K562 (cell line): ENCODE measurements around the gene CNTFR. TPM values are rescaled to one million over a fixed set of nuclear protein-coding genes. Genes with fewer than 3 reads are reported as not detected.

ENCODE experiments used
- ATAC-seq: fragments of 200-7000 bp; cut with Tn5 transposase; 3 replicates; pipeline ENCODE4 v1.9.1; 2020; ENCODE audit warnings: moderate library complexity
- BruUV-seq: library from RNA; stranded (reverse); fragments of 400-500 nt; replicated peaks from 2 replicates; lab custom pipeline; 2021; lab: Mats Ljungman, UMichigan
- CTCF ChIA-PET: fragments of 300-600 bp; formaldehyde crosslinking; extraction: SDS; loops from one replicate; lab custom pipeline; 2021; ENCODE audit warnings: low intra/inter-chr PET ratio; lab: Yijun Ruan, JAX
- POLR2A ChIA-PET: fragments of 300-600, 350-650 bp; sonication (Branson Sonifier 250); formaldehyde crosslinking; extraction: SDS; loops from one replicate; lab custom pipeline; 2021; ENCODE audit warnings: antibody characterized with exemption, inconsistent platforms; lab: Yijun Ruan, JAX
- DNase-seq, 4 experiments: peaks; one replicate each; pipeline versions ENCODE4 v3.0.0 to v3.0.0-alpha.2; 2011 to 2018; ENCODE audit warnings: low spot score in 3 of 4, mixed read lengths in 3 of 4; ENCODE audit errors: extremely low read depth in 1 of 4
- FAIRE-seq: peaks from 2 replicates; lab custom pipeline; 2011; peaks lifted over from hg19 to GRCh38; lab: Jason Lieb, UNC
- H2AFZ ChIP-seq: 2 replicates; pipeline ENCODE4 v1.6.0; 2011; ENCODE audit warnings: low read depth, low read length, control low read depth, inconsistent platforms
- H3K27ac ChIP-seq: fragments of 200-600 bp; 3 replicates; pipeline ENCODE4 v1.8.0; 2011; ENCODE audit warnings: low read depth, mild to moderate bottlenecking, control low read depth, inconsistent platforms, low read length, moderate library complexity, mixed read lengths; ENCODE audit errors: extremely low read depth
- H3K27me3 ChIP-seq, 2 experiments: fragments of 300-600 bp in 1 of 2; 2 replicates in 1 of 2; 3 replicates in 1 of 2; pipeline versions ENCODE4 v1.6.0 to v1.8.0; 2011; ENCODE audit warnings: inconsistent platforms in 2 of 2, low read length in 2 of 2, mild to moderate bottlenecking in 1 of 2, mixed read lengths in 1 of 2, moderate library complexity in 1 of 2; ENCODE audit not compliant: control insufficient read depth in 2 of 2, insufficient read depth in 2 of 2
- H3K36me3 ChIP-seq: fragments of 300-600 bp; 3 replicates; pipeline ENCODE4 v1.8.0; 2011; ENCODE audit warnings: mild to moderate bottlenecking, low read length, inconsistent platforms; ENCODE audit not compliant: control insufficient read depth, insufficient read depth
- H3K4me1 ChIP-seq, 2 experiments: fragments of 200-600 bp in 1 of 2; replicated peaks in 1 of 2; 2 replicates in 1 of 2; 3 replicates in 1 of 2; pipeline versions ENCODE4 v1.5.1 to v1.8.0; 2011; ENCODE audit warnings: inconsistent platforms in 2 of 2, low read length in 2 of 2, mild to moderate bottlenecking in 1 of 2, mixed read lengths in 1 of 2, moderate library complexity in 1 of 2; ENCODE audit not compliant: control insufficient read depth in 2 of 2, insufficient read depth in 2 of 2
- H3K4me2 ChIP-seq: 2 replicates; pipeline ENCODE4 v1.6.1; 2011; ENCODE audit warnings: low read length, control low read depth, inconsistent platforms, mixed read lengths; ENCODE audit not compliant: insufficient read depth
- H3K4me3 ChIP-seq: fragments of 200-600 bp; sonication (generic), shearing (Covaris generic); 2 replicates; pipeline ENCODE4 v1.5.1; 2016; ENCODE audit warnings: control low read depth, inconsistent platforms
- H3K79me2 ChIP-seq: fragments of 200-600 bp; 3 replicates; pipeline ENCODE4 v1.8.0; 2011; ENCODE audit warnings: low read length, inconsistent platforms; ENCODE audit not compliant: control insufficient read depth, insufficient read depth
- H3K9ac ChIP-seq, 2 experiments: 2 replicates each; pipeline versions ENCODE4 v1.6.0 to v1.6.1; 2011; ENCODE audit warnings: low read depth in 2 of 2, low read length in 2 of 2, control low read depth in 1 of 2, inconsistent platforms in 1 of 2, mild to moderate bottlenecking in 1 of 2, mixed read lengths in 1 of 2; ENCODE audit not compliant: insufficient read depth in 1 of 2
- H3K9me1 ChIP-seq: one replicate; pipeline ENCODE4 v1.6.0; 2011; ENCODE audit warnings: inconsistent platforms, mild to moderate bottlenecking, low read length, moderate library complexity; ENCODE audit not compliant: control insufficient read depth, insufficient read depth
- H3K9me3 ChIP-seq: replicated peaks from 2 replicates; pipeline ENCODE4 v1.5.1; 2011; ENCODE audit warnings: low read depth, low read length, inconsistent platforms; ENCODE audit not compliant: control insufficient read depth, insufficient read depth
- H4K20me1 ChIP-seq: replicated peaks from 2 replicates; pipeline ENCODE4 v1.6.1; 2011; ENCODE audit warnings: low read length, inconsistent platforms, mixed read lengths; ENCODE audit not compliant: control insufficient read depth, insufficient read depth
- BCOR ChIP-seq: fragments of 450-650 bp; IDR thresholded peaks from 2 replicates; pipeline ENCODE4 v1.6.1; 2016
- HMG20B ChIP-seq: fragments of 250-450 bp; sonication (Bioruptor Pico); IDR thresholded peaks from 2 replicates; pipeline ENCODE4 v1.5.0; 2021; ENCODE audit warnings: mild to moderate bottlenecking
- LEF1 ChIP-seq: fragments of 450-650 bp; IDR thresholded peaks from 2 replicates; pipeline ENCODE4 v1.6.1; 2016; ENCODE audit warnings: mild to moderate bottlenecking
- MEIS2 ChIP-seq: fragments of 450-650 bp; IDR thresholded peaks from 2 replicates; pipeline ENCODE4 v1.6.1; 2014; ENCODE audit warnings: mild to moderate bottlenecking; ENCODE audit not compliant: partially characterized antibody
- NR2C2 ChIP-seq, 2 experiments: fragments of 200-800 bp in 1 of 2; sonication (Bioruptor generic) in 1 of 2; sonication (generic) in 1 of 2; formaldehyde crosslinking in 1 of 2; IDR thresholded peaks; 2 replicates each; pipeline versions ENCODE4 v1.6.1 to v1.8.0; 2016 to 2022; ENCODE audit warnings: mild to moderate bottlenecking in 1 of 2, missing compliant biosample characterization in 1 of 2, missing genetic modification characterization in 1 of 2, missing genetic modification reagents in 1 of 2
- RBBP5 ChIP-seq: fragments of 200-600 bp; sonication (generic); IDR thresholded peaks from 2 replicates; pipeline ENCODE4 v1.6.1; 2012; ENCODE audit warnings: borderline replicate concordance, mild to moderate bottlenecking, low read length, control low read depth, inconsistent platforms; ENCODE audit not compliant: insufficient read depth, poor library complexity, severe bottlenecking
- SMARCB1 ChIP-seq: IDR thresholded peaks from 2 replicates; pipeline ENCODE4 v1.6.1; 2011; ENCODE audit warnings: improper control_type of control experiment, low read depth; ENCODE audit not compliant: insufficient read length
- ZBTB9 ChIP-seq: fragments of 450-650 bp; formaldehyde crosslinking; IDR thresholded peaks from 2 replicates; pipeline ENCODE4 v1.4.0; 2020; ENCODE audit warnings: mild to moderate bottlenecking, moderate library complexity
- ZNF445 ChIP-seq: fragments of 250-450 bp; sonication (Bioruptor Pico); IDR thresholded peaks from 2 replicates; pipeline ENCODE4 v1.4.0; 2020; ENCODE audit warnings: low read depth, mild to moderate bottlenecking, moderate library complexity
- WGBS: fragments of 100-300 bp; shearing (Covaris generic); methylation state at CpG from one replicate; pipeline ENCODE4 v1.1.6; 2016; ENCODE audit warnings: low coverage, mixed read lengths; ENCODE audit not compliant: insufficient coverage; ENCODE audit errors: missing lambda C conversion rate; 5-methylcytosine and 5-hydroxymethylcytosine counted together
- in situ Hi-C: fragments of 300-500 bp; cut with MboI; formaldehyde crosslinking; loops from 4 replicates; pipeline ENCODE4 v1.15.0; 2018; ENCODE audit warnings: inconsistent platforms, mixed read lengths
- intact Hi-C: fragments of 100-400 bp; cut with micrococcal nuclease; formaldehyde crosslinking; loops from 2 replicates; pipeline ENCODE4 v1.14.2; 2022
- polyA plus RNA-seq, 8 experiments: library from polyadenylated mRNA; depleted of rRNA in 4 of 8; stranded (reverse) in 5 of 8; unstranded in 3 of 8; fragments of >200 nt; fragmentation: Nextera tagmentation in 2 of 8; fragmentation: Illumina TruSeq in 1 of 8; extraction: Ambion mirVana in 2 of 8; extraction: Trizol in 1 of 8; gene quantifications; 2 replicates each; pipeline versions ENCODE4 v1.2.1 to v1.2.3, GENCODE V29; 2011 to 2014; ENCODE audit warnings: inconsistent platforms in 1 of 8, missing spikeins in 1 of 8
- total RNA-seq, 7 experiments: library from RNA; depleted of rRNA in 6 of 7; stranded (reverse); fragments of >200 nt in 6 of 7; fragmentation: Illumina TruSeq in 2 of 7; extraction: Trizol in 2 of 7; gene quantifications; 2 replicates each; pipeline versions ENCODE4 v1.2.1 to v1.2.3, GENCODE V29; 2011 to 2021; ENCODE audit warnings: low replicate concordance in 1 of 7

CNTFR gene
- total and polyA plus RNA-seq, 9 of the 15 experiments (the other 6 are each of a cell fraction or from before 2014, with no cell fraction given): not detected

- TF ChIP-seq ZBTB9 (CRISPR knock-in tag) (no peak), RBBP5 (no peak), HMG20B (no peak), LEF1 (no peak), MEIS2 (no peak), SMARCB1 (no peak)
- TF ChIP-seq, all 486 proteins: peak for 0
Measured at GRCh38 chr9:34634551-34635248, 45.2 kb upstream of the CNTFR start (continued).

GRCh38 chr9:34633851-34634550 lies 44.5 kb upstream of the CNTFR start:
- CTCF ChIA-PET: interaction anchor here (1.2 to 1.5 kb wide), 3 partner anchors 21 to 302 kb away, joined by 3 to 11 read pairs (median 7); no protein-coding TSS in a partner anchor
- POLR2A ChIA-PET: interaction anchor here (0.6 to 1.2 kb wide), 5 partner anchors 15 to 230 kb away, joined by 3 read pairs; partner anchors contain the start of gene IL11RA
- peak; percentile 78 for ATAC-seq
- BruUV-seq: no TSS peak
- H3K27me3 ChIP-seq: peaks cover 4 to 17% of the 10 kb centered on the region in 2 experiments; a peak in 4 of 5 replicates
- intact Hi-C loops: no loop called here
- H3K9me1 ChIP-seq: no peaks in the 10 kb centered on the region
- in situ Hi-C loops: no loop called here
- H3K4me3 ChIP-seq: no peak overlapping the region
- H3K79me2 ChIP-seq: peaks cover 18% of the 10 kb centered on the region
- peak; percentile 93 for FAIRE-seq
- H2AFZ ChIP-seq: no peak overlapping the region
- peaks cover 14% of the 10 kb centered on the region; the same call in 1 of the 3 replicates for H3K36me3 ChIP-seq
- H3K4me1 ChIP-seq: peaks cover 5 to 27% of the 10 kb centered on the region in 2 experiments; a peak in 4 of 5 replicates
- H3K4me2 ChIP-seq: no peak overlapping the region
- no peak overlapping the region for H3K27ac ChIP-seq
- no peak overlapping the region for H3K9ac ChIP-seq
- WGBS: 7% methylated on average over 3 of the region's 3 CpGs
- no peaks in the 10 kb centered on the region for H3K9me3 ChIP-seq
- peak; percentile 57 to 75 (median 67) for DNase-seq
- 0 out of 2 replicates have a peak, but pooled peaks cover 4% of the 10 kb centered on the region for H4K20me1 ChIP-seq
- no peak for TF ChIP-seq NR2C2 (CRISPR knock-in tag; IDR thresholded peaks at IDR 0.05)
- no peak for TF ChIP-seq NR2C2 (tag; IDR thresholded peaks at IDR 0.05)
- TF ChIP-seq BCOR: 0 out of 2 replicates have a peak, but pooled peaks have one; percentile 31
- no peak for TF ChIP-seq ZNF445
